Caco-2 (cell line): Measurements from ENCODE around the gene ATP1A3. TPM values are rescaled to one million over a fixed set of nuclear protein-coding genes. Genes with fewer than 3 reads are reported as not detected.
A peak's percentile ranks its signal among the peaks of the same experiment; 100 is the strongest.

Experiments
- BruUV-seq: library from RNA; stranded (reverse); fragments of 400-500 nt; replicated peaks from 2 replicates; lab custom pipeline; 2021; lab: Mats Ljungman, UMichigan
- CTCF ChIA-PET: fragments of 300-600 bp; sonication (Branson Sonifier 250); formaldehyde crosslinking; loops from one replicate; lab custom pipeline; 2022; ENCODE audit warnings: antibody characterized with exemption; lab: Charles Lee
- POLR2A ChIA-PET: fragments of 300-600 bp; sonication (Branson Sonifier 250); formaldehyde crosslinking; loops from one replicate; lab custom pipeline; 2022; ENCODE audit warnings: antibody characterized with exemption; lab: Charles Lee
- DNase-seq, 2 experiments: peaks; one replicate each; pipeline versions ENCODE4 v3.0.0 to v3.0.0-alpha.2; 2020 to 2022
- H3K27me3 ChIP-seq: replicated peaks from 2 replicates; pipeline ENCODE4 v1.6.0; 2011; ENCODE audit warnings: low read length; ENCODE audit not compliant: control insufficient read depth, insufficient read depth
- H3K36me3 ChIP-seq: 2 replicates; pipeline ENCODE4 v1.5.1; 2011; ENCODE audit warnings: low read length; ENCODE audit not compliant: control insufficient read depth, insufficient read depth
- H3K4me1 ChIP-seq: fragments of 250-450 bp; sonication (Bioruptor Pico); 2 replicates; pipeline ENCODE4 v1.5.1; 2020; ENCODE audit warnings: mild to moderate bottlenecking
- H3K4me3 ChIP-seq: 2 replicates; pipeline ENCODE4 v1.5.1; 2011; ENCODE audit warnings: low read depth, mild to moderate bottlenecking, control low read depth, low read length
- H3K9me3 ChIP-seq: fragments of 250-450 bp; sonication (Bioruptor Pico); 2 replicates; pipeline ENCODE4 v1.5.1; 2020; ENCODE audit warnings: mild to moderate bottlenecking, moderate library complexity
- H3K27ac Mint-ChIP-seq: one replicate; pipeline ENCODE4 v1.8.0; 2022; ENCODE audit warnings: mixed read lengths; ENCODE audit not compliant: unreplicated experiment
- H3K27me3 Mint-ChIP-seq: one replicate; pipeline ENCODE4 v1.8.0; 2022; ENCODE audit warnings: mixed read lengths; ENCODE audit not compliant: insufficient read depth, unreplicated experiment
- H3K36me3 Mint-ChIP-seq: one replicate; pipeline ENCODE4 v1.8.0; 2022; ENCODE audit warnings: mild to moderate bottlenecking, mixed read lengths; ENCODE audit not compliant: insufficient read depth, unreplicated experiment
- H3K4me1 Mint-ChIP-seq: one replicate; pipeline ENCODE4 v1.8.0; 2022; ENCODE audit warnings: low read depth, mixed read lengths; ENCODE audit not compliant: unreplicated experiment
- H3K4me3 Mint-ChIP-seq: one replicate; pipeline ENCODE4 v1.8.0; 2022; ENCODE audit warnings: mild to moderate bottlenecking, moderate library complexity, mixed read lengths; ENCODE audit not compliant: unreplicated experiment
- H3K9me3 Mint-ChIP-seq: one replicate; pipeline ENCODE4 v1.8.0; 2022; ENCODE audit warnings: mixed read lengths; ENCODE audit not compliant: unreplicated experiment
- intact Hi-C: fragments of 100-400 bp; cut with micrococcal nuclease; formaldehyde crosslinking; loops from one replicate; pipeline ENCODE4 v1.10.0; 2022; ENCODE audit not compliant: unreplicated experiment
- total RNA-seq: library from RNA; stranded (reverse); gene quantifications from 2 replicates; pipeline ENCODE4 v1.2.3, GENCODE V29; 2022
- TF ChIP-seq, protein P1 (sequence below), 2 experiments: fragments of 200-600 bp in 1 of 2; IDR thresholded peaks; 1 replicate in 1 of 2; 2 replicates in 1 of 2; pipeline versions ENCODE4 v1.5.1 to v1.8.0; 2011 to 2022; ENCODE audit warnings: antibody characterized with exemption in 1 of 2, control low read depth in 1 of 2, inconsistent platforms in 1 of 2, low read depth in 1 of 2, low read length in 1 of 2, mild to moderate bottlenecking in 1 of 2, moderate library complexity in 1 of 2; ENCODE audit not compliant: insufficient read depth in 1 of 2, severe bottlenecking in 1 of 2, unreplicated experiment in 1 of 2

ATP1A3 gene
- total RNA-seq, 1 experiment from 2014 or later = 0.54 TPM

DNA sequence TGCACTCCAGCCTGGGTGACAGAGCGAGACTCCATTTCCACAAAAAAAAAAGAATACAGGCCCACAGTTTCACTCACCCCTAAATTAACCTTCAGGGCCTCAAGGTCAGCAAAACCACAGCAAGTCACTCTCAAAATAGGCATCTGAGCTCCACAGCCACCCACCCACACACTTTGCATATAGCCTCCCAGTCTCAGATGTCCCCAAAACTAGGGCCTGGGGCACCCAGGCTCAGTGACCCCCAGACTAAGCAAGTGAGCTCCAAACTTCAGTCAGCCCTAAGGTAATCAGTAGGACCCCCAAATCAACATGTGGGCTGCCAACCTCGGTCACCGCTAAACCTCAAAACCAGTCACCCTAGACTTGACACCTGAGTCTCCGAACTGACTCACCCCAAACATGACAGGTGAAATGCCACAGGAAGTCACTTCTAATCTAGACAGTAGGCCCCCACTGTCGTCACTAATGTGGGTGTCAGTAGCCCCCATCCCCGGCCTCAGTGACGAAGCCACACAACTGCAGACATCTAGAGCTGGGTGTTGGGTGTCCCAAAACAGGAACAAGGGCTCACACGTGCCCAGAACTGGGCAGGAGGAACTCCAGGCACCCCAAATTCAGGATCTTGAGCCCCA is 48.8 kb downstream of the ATP1A3 start:
- DNase-seq = no peak
- H3K27me3 ChIP-seq = no peaks in the 10 kb centered on the region
- H3K36me3 Mint-ChIP-seq = no peaks in the 10 kb centered on the region
- no TSS peak for BruUV-seq
- no peak overlapping the region for H3K4me3 Mint-ChIP-seq
- H3K4me1 Mint-ChIP-seq = no peaks in the 10 kb centered on the region
- H3K4me1 ChIP-seq = no peaks in the 10 kb centered on the region
- no peak overlapping the region for H3K27ac Mint-ChIP-seq
- intact Hi-C loops = no loop called here
- no peak overlapping the region for H3K4me3 ChIP-seq
- TF ChIP-seq, protein P1, sequence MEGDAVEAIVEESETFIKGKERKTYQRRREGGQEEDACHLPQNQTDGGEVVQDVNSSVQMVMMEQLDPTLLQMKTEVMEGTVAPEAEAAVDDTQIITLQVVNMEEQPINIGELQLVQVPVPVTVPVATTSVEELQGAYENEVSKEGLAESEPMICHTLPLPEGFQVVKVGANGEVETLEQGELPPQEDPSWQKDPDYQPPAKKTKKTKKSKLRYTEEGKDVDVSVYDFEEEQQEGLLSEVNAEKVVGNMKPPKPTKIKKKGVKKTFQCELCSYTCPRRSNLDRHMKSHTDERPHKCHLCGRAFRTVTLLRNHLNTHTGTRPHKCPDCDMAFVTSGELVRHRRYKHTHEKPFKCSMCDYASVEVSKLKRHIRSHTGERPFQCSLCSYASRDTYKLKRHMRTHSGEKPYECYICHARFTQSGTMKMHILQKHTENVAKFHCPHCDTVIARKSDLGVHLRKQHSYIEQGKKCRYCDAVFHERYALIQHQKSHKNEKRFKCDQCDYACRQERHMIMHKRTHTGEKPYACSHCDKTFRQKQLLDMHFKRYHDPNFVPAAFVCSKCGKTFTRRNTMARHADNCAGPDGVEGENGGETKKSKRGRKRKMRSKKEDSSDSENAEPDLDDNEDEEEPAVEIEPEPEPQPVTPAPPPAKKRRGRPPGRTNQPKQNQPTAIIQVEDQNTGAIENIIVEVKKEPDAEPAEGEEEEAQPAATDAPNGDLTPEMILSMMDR (IDR thresholded peaks at IDR 0.05; ENCODE audit: insufficient read depth in 1 of 2, low read depth in 1 of 2, low read length in 1 of 2, severe bottlenecking in 1 of 2, unreplicated experiment in 1 of 2) = no peak
- H3K36me3 ChIP-seq = no peaks in the 10 kb centered on the region
- ChIA-PET CTCF (interaction anchor here (0.9 kb wide), 1 partner anchor 72 kb away, joined by 3 read pairs; no protein-coding TSS in a partner anchor), POLR2A (no interaction called here)
- no peaks in the 10 kb centered on the region for H3K9me3 ChIP-seq
- H3K9me3 Mint-ChIP-seq = no peaks in the 10 kb centered on the region
- H3K27me3 Mint-ChIP-seq = no peaks in the 10 kb centered on the region

DNA sequence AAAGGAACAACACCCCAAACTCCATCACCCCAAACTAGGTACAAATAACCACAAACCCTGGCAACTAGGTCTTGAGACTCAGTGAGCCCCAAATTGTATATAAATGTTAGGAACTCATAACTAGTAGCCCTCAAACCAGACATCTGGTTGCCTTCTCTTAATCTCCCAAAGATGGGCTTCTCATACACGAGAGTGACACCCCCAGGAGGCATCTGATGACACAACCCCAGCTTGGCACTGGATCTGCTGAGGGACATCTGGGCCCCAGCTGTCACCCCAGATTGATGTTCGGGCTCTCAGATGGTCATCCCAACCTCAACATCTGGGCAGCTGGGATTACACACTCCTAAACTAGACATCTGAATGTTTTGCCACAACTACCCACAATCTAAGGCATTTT is 49.7 kb downstream of the ATP1A3 start:
- BruUV-seq = no TSS peak
- no peak for DNase-seq
- Histone ChIP-seq H3K27me3 (no peaks in the 10 kb centered on the region), H3K9me3 (no peaks in the 10 kb centered on the region), H3K4me3 (no peak overlapping the region), H3K4me1 (no peaks in the 10 kb centered on the region), H3K36me3 (no peaks in the 10 kb centered on the region)
- TF ChIP-seq, protein P1 (IDR thresholded peaks at IDR 0.05; ENCODE audit: insufficient read depth in 1 of 2, low read depth in 1 of 2, low read length in 1 of 2, severe bottlenecking in 1 of 2, unreplicated experiment in 1 of 2) = no peak
- Mint-ChIP-seq H3K4me1 (no peaks in the 10 kb centered on the region), H3K9me3 (no peaks in the 10 kb centered on the region), H3K36me3 (no peaks in the 10 kb centered on the region), H3K27me3 (no peaks in the 10 kb centered on the region), H3K27ac (no peak overlapping the region), H3K4me3 (no peak overlapping the region)
- ChIA-PET POLR2A (no interaction called here), CTCF (no interaction called here)
- intact Hi-C loops = no loop called here

DNA sequence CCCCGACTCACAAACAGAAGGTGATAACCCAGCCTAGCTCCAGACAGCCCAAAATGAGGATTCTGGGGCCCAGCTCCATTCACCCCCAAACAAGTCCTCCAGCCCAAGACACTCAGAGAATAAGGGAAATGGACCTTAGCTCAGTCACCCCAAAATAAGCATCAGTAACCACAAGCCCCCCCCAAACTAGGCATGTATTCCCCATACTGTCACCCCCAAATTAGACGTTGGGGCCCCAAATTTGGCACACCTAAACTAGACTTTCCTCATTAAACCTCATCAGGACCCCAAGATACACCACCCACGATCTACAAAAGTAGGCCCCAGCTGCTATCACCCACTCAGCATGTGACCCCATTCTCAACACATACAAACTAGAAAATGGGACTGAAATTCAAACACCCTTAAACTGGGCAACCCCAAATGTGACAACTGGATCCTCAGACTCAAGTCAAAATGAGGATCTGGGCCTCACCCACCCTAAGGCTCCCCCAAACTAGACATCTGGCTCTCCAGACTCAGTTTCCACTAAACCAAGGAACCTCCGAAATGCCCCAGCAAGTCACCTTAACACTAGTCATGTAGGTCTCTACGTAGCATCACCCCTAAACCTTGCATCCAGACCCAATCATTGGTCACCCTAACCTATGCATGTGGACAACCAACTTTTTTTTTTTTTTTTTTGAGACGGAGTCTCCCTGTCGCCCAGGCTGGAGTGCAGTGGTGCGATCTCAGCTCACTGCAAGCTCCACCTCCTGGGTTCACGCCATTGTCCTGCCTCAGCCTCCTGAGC is 52.4 kb downstream of the ATP1A3 start:
- no peaks in the 10 kb centered on the region for H3K9me3 Mint-ChIP-seq
- H3K27me3 Mint-ChIP-seq = no peaks in the 10 kb centered on the region
- no peaks in the 10 kb centered on the region for H3K9me3 ChIP-seq
- intact Hi-C loops = no loop called here
- no peaks in the 10 kb centered on the region for H3K27me3 ChIP-seq
- POLR2A ChIA-PET = interaction anchor here (0.6 kb wide), 1 partner anchor 510 kb away, joined by 6 read pairs; no protein-coding TSS in a partner anchor
- H3K4me1 Mint-ChIP-seq = no peaks in the 10 kb centered on the region
- H3K36me3 ChIP-seq = no peaks in the 10 kb centered on the region
- no peak for DNase-seq
- peak overlapping the region; percentile 76 for H3K4me3 Mint-ChIP-seq
- H3K27ac Mint-ChIP-seq = no peak overlapping the region
- H3K4me3 ChIP-seq = no peak overlapping the region
- BruUV-seq = no TSS peak
- no peaks in the 10 kb centered on the region for H3K36me3 Mint-ChIP-seq
- H3K4me1 ChIP-seq = no peaks in the 10 kb centered on the region
- CTCF ChIA-PET = no interaction called here
- TF ChIP-seq, protein P1 (IDR thresholded peaks at IDR 0.05; ENCODE audit: insufficient read depth in 1 of 2, low read depth in 1 of 2, low read length in 1 of 2, severe bottlenecking in 1 of 2, unreplicated experiment in 1 of 2) = no peak
